GM23338 (cell line): ENCODE results near the gene CCDC40. TPM values are rescaled to one million over a fixed set of nuclear protein-coding genes. Genes with fewer than 3 reads are reported as not detected.

Source experiments
- ATAC-seq: fragments of 200-7000 bp; cut with Tn5 transposase; 3 replicates; pipeline ENCODE4 v1.9.1; 2020
- DNase-seq: peaks from one replicate; pipeline ENCODE4 v3.0.0-alpha.2; 2015; ENCODE audit warnings: low spot score
- H2AFZ ChIP-seq: fragments of 200-600 bp; sonication (generic); 2 replicates; pipeline ENCODE4 v1.8.0; 2016; ENCODE audit warnings: antibody characterized with exemption, mild to moderate bottlenecking, moderate library complexity
- H3F3A ChIP-seq: fragments of 200-600 bp; sonication (generic); replicated peaks from 2 replicates; pipeline ENCODE4 v1.8.0; 2017; ENCODE audit warnings: antibody characterized with exemption, mixed run types, low read depth
- H3K27ac ChIP-seq: fragments of 200-600 bp; sonication (generic); 2 replicates; pipeline ENCODE4 v1.6.1; 2016; ENCODE audit warnings: low read depth
- H3K27me3 ChIP-seq: fragments of 200-600 bp; sonication (generic); 2 replicates; pipeline ENCODE4 v1.8.0; 2016; ENCODE audit warnings: mild to moderate bottlenecking, mixed run types, moderate library complexity; ENCODE audit not compliant: insufficient read depth
- H3K36me3 ChIP-seq: fragments of 200-600 bp; sonication (generic); 2 replicates; pipeline ENCODE4 v1.8.0; 2016; ENCODE audit warnings: mild to moderate bottlenecking; ENCODE audit not compliant: insufficient read depth
- H3K4me1 ChIP-seq: fragments of 200-600 bp; sonication (generic); 2 replicates; pipeline ENCODE4 v1.8.0; 2016; ENCODE audit warnings: mild to moderate bottlenecking, moderate library complexity; ENCODE audit not compliant: insufficient read depth
- H3K4me2 ChIP-seq: fragments of 200-600 bp; sonication (generic); 2 replicates; pipeline ENCODE4 v1.7.1; 2017; ENCODE audit warnings: mixed run types
- H3K4me3 ChIP-seq: fragments of 200-600 bp; sonication (generic); 2 replicates; pipeline ENCODE4 v1.6.1; 2016; ENCODE audit warnings: mixed run types
- H3K79me2 ChIP-seq: fragments of 200-600 bp; sonication (generic); replicated peaks from 2 replicates; pipeline ENCODE4 v1.8.0; 2017; ENCODE audit warnings: mild to moderate bottlenecking; ENCODE audit not compliant: insufficient read depth
- H3K9me2 ChIP-seq: fragments of 200-600 bp; sonication (generic); 2 replicates; pipeline ENCODE4 v1.8.0; 2017; ENCODE audit not compliant: insufficient read depth
- H4K20me1 ChIP-seq: fragments of 200-600 bp; sonication (generic); replicated peaks from 2 replicates; pipeline ENCODE4 v1.8.0; 2017; ENCODE audit warnings: mild to moderate bottlenecking; ENCODE audit not compliant: insufficient read depth
- H3K27ac Mint-ChIP-seq: 2 replicates; pipeline ENCODE4 v1.8.0; 2020; ENCODE audit warnings: inconsistent platforms, mild to moderate bottlenecking, moderate library complexity, mixed read lengths
- H3K27me3 Mint-ChIP-seq: 3 replicates; pipeline ENCODE4 v1.8.0; 2022; ENCODE audit warnings: low read depth, mild to moderate bottlenecking, moderate library complexity, mixed read lengths, inconsistent platforms; ENCODE audit not compliant: insufficient read depth, poor library complexity
- H3K36me3 Mint-ChIP-seq: 3 replicates; pipeline ENCODE4 v1.8.0; 2021; ENCODE audit warnings: low read depth, mild to moderate bottlenecking, inconsistent platforms, moderate library complexity, mixed read lengths
- H3K4me1 Mint-ChIP-seq: 3 replicates; pipeline ENCODE4 v1.8.0; 2020; ENCODE audit warnings: mild to moderate bottlenecking, inconsistent platforms, mixed read lengths
- H3K4me3 Mint-ChIP-seq: 3 replicates; pipeline ENCODE4 v1.8.0; 2021; ENCODE audit warnings: moderate library complexity, mild to moderate bottlenecking, inconsistent platforms, mixed read lengths
- H3K9me3 Mint-ChIP-seq: 3 replicates; pipeline ENCODE4 v1.8.0; 2020; ENCODE audit warnings: moderate library complexity, mild to moderate bottlenecking, inconsistent platforms, mixed read lengths
- CREB1 ChIP-seq: fragments of 250-450 bp; sonication (Bioruptor Pico); IDR thresholded peaks from 2 replicates; pipeline ENCODE4 v1.5.0; 2020; ENCODE audit warnings: low read depth, mild to moderate bottlenecking, moderate library complexity
- CTCF ChIP-seq, 2 experiments: fragments of 200-600 bp in 1 of 2; sonication (generic) in 1 of 2; conservative IDR thresholded peaks; 2 replicates each; pipeline versions ENCODE4 v1.5.1 to v1.6.1; 2016 to 2017; ENCODE audit warnings: antibody characterized with exemption in 2 of 2, low read depth in 2 of 2, mild to moderate bottlenecking in 2 of 2, moderate library complexity in 1 of 2
- EZH2 ChIP-seq: fragments of 200-600 bp; sonication (generic); IDR thresholded peaks from one replicate; pipeline ENCODE4 v1.8.0; 2017; ENCODE audit warnings: antibody characterized with exemption, mild to moderate bottlenecking, low read depth; ENCODE audit not compliant: unreplicated experiment
- EZH2phosphoT487 ChIP-seq: fragments of 200-600 bp; sonication (generic); IDR thresholded peaks from one replicate; pipeline ENCODE4 v1.8.1; 2018; ENCODE audit warnings: antibody characterized with exemption; ENCODE audit not compliant: unreplicated experiment
- JUNB ChIP-seq: IDR thresholded peaks from one replicate; pipeline ENCODE4 v1.6.1; 2016; ENCODE audit warnings: antibody characterized with exemption; ENCODE audit not compliant: unreplicated experiment
- NANOG ChIP-seq: IDR thresholded peaks from 2 replicates; pipeline ENCODE4 v1.6.1; 2016; ENCODE audit warnings: antibody characterized with exemption, borderline replicate concordance
- POLR2AphosphoS5 ChIP-seq: IDR thresholded peaks from 2 replicates; pipeline ENCODE4 v1.6.1; 2016; ENCODE audit warnings: antibody characterized with exemption, low read depth
- REST ChIP-seq: IDR thresholded peaks from one replicate; pipeline ENCODE4 v1.6.1; 2018; ENCODE audit warnings: antibody characterized with exemption; ENCODE audit not compliant: unreplicated experiment
- STAT1 ChIP-seq: IDR thresholded peaks from one replicate; pipeline ENCODE4 v1.6.1; 2016; ENCODE audit warnings: antibody characterized with exemption; ENCODE audit not compliant: unreplicated experiment
- ZNF114 ChIP-seq: fragments of 250-450 bp; sonication (Bioruptor Pico); IDR thresholded peaks from 2 replicates; pipeline ENCODE4 v1.5.0; 2020; ENCODE audit warnings: mild to moderate bottlenecking, moderate library complexity
- ZNF331 ChIP-seq: fragments of 250-450 bp; sonication (Bioruptor Pico); IDR thresholded peaks from 2 replicates; pipeline ENCODE4 v1.5.0; 2020; ENCODE audit warnings: low read depth, mild to moderate bottlenecking, moderate library complexity
- polyA plus RNA-seq: library from polyadenylated mRNA; unstranded; fragments of >200 nt; fragmentation: Nextera tagmentation; extraction: Ambion mirVana; gene quantifications from 2 replicates; pipeline ENCODE4 v1.2.1, GENCODE V29; 2016
- total RNA-seq: library from RNA; depleted of rRNA; stranded (reverse); fragments of >200 nt; shearing (Covaris generic); gene quantifications from 2 replicates; pipeline ENCODE4 v1.2.3, GENCODE V29; 2014
- TF ChIP-seq, protein P1 (sequence below): IDR thresholded peaks from 2 replicates; pipeline ENCODE4 v1.6.1; 2016; ENCODE audit warnings: antibody characterized with exemption
- TF ChIP-seq, protein P2 (sequence below): fragments of 250-450 bp; sonication (Bioruptor Pico); IDR thresholded peaks from 2 replicates; pipeline ENCODE4 v1.5.0; 2020; ENCODE audit warnings: mild to moderate bottlenecking, moderate library complexity

The CCDC40 gene
- total and polyA plus RNA-seq, 2 experiments from 2014 or later: 7.6 to 8.1 TPM

- H3K4me3 ChIP-seq: no peak overlapping the region
- DNase-seq: no peak
- Mint-ChIP-seq H3K4me1 (peaks cover 7% of the 10 kb centered on the region), H3K36me3 (peaks cover 27% of the 10 kb centered on the region), H3K27ac (no peak overlapping the region), H3K4me3 (no peak overlapping the region), H3K9me3 (peaks cover 10% of the 10 kb centered on the region), H3K27me3 (peaks cover 11% of the 10 kb centered on the region)
- H3K27me3 ChIP-seq: no peaks in the 10 kb centered on the region
- no peak for TF ChIP-seq CREB1 (CRISPR knock-in tag)
- no peak for TF ChIP-seq ZNF331
- no peak for TF ChIP-seq STAT1
- no peak for TF ChIP-seq JUNB
- TF ChIP-seq EZH2phosphoT487: no peak
- no peak for TF ChIP-seq POLR2AphosphoS5
- TF ChIP-seq, protein P1, sequence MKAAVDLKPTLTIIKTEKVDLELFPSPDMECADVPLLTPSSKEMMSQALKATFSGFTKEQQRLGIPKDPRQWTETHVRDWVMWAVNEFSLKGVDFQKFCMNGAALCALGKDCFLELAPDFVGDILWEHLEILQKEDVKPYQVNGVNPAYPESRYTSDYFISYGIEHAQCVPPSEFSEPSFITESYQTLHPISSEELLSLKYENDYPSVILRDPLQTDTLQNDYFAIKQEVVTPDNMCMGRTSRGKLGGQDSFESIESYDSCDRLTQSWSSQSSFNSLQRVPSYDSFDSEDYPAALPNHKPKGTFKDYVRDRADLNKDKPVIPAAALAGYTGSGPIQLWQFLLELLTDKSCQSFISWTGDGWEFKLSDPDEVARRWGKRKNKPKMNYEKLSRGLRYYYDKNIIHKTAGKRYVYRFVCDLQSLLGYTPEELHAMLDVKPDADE: no peak
- no peak for TF ChIP-seq EZH2
- no peak for TF ChIP-seq REST
- TF ChIP-seq ZNF114: no peak
- no peak for TF ChIP-seq CTCF (conservative IDR thresholded peaks at IDR 0.05; ENCODE audit: low read depth in 2 of 2)
- TF ChIP-seq, protein P2, sequence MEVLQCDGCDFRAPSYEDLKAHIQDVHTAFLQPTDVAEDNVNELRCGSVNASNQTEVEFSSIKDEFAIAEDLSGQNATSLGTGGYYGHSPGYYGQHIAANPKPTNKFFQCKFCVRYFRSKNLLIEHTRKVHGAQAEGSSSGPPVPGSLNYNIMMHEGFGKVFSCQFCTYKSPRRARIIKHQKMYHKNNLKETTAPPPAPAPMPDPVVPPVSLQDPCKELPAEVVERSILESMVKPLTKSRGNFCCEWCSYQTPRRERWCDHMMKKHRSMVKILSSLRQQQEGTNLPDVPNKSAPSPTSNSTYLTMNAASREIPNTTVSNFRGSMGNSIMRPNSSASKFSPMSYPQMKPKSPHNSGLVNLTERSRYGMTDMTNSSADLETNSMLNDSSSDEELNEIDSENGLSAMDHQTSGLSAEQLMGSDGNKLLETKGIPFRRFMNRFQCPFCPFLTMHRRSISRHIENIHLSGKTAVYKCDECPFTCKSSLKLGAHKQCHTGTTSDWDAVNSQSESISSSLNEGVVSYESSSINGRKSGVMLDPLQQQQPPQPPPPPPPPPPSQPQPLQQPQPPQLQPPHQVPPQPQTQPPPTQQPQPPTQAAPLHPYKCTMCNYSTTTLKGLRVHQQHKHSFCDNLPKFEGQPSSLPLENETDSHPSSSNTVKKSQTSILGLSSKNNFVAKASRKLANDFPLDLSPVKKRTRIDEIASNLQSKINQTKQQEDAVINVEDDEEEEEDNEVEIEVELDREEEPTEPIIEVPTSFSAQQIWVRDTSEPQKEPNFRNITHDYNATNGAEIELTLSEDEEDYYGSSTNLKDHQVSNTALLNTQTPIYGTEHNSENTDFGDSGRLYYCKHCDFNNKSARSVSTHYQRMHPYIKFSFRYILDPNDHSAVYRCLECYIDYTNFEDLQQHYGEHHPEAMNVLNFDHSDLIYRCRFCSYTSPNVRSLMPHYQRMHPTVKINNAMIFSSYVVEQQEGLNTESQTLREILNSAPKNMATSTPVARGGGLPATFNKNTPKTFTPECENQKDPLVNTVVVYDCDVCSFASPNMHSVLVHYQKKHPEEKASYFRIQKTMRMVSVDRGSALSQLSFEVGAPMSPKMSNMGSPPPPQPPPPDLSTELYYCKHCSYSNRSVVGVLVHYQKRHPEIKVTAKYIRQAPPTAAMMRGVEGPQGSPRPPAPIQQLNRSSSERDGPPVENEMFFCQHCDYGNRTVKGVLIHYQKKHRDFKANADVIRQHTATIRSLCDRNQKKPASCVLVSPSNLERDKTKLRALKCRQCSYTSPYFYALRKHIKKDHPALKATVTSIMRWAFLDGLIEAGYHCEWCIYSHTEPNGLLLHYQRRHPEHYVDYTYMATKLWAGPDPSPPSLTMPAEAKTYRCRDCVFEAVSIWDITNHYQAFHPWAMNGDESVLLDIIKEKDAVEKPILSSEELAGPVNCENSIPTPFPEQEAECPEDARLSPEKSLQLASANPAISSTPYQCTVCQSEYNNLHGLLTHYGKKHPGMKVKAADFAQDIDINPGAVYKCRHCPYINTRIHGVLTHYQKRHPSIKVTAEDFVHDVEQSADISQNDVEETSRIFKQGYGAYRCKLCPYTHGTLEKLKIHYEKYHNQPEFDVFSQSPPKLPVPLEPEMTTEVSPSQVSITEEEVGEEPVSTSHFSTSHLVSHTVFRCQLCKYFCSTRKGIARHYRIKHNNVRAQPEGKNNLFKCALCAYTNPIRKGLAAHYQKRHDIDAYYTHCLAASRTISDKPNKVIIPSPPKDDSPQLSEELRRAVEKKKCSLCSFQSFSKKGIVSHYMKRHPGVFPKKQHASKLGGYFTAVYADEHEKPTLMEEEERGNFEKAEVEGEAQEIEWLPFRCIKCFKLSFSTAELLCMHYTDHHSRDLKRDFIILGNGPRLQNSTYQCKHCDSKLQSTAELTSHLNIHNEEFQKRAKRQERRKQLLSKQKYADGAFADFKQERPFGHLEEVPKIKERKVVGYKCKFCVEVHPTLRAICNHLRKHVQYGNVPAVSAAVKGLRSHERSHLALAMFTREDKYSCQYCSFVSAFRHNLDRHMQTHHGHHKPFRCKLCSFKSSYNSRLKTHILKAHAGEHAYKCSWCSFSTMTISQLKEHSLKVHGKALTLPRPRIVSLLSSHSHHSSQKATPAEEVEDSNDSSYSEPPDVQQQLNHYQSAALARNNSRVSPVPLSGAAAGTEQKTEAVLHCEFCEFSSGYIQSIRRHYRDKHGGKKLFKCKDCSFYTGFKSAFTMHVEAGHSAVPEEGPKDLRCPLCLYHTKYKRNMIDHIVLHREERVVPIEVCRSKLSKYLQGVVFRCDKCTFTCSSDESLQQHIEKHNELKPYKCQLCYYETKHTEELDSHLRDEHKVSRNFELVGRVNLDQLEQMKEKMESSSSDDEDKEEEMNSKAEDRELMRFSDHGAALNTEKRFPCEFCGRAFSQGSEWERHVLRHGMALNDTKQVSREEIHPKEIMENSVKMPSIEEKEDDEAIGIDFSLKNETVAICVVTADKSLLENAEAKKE (CRISPR knock-in tag): no peak
- TF ChIP-seq NANOG: no peak
- H3K4me1 ChIP-seq: no peaks in the 10 kb centered on the region; the same call in 1 of the 2 replicates
- H3K9me2 ChIP-seq: no peaks in the 10 kb centered on the region
- peaks cover 4% of the 10 kb centered on the region; the same call in 1 of the 2 replicates for H3K36me3 ChIP-seq
- H3K27ac ChIP-seq: no peak overlapping the region
- H3K79me2 ChIP-seq: peaks cover 34% of the 10 kb centered on the region
- H3F3A ChIP-seq: peaks cover 5% of the 10 kb centered on the region; the same call in 1 of the 2 replicates
- no peak overlapping the region for H2AFZ ChIP-seq
- peaks cover 16% of the 10 kb centered on the region for H4K20me1 ChIP-seq
- ATAC-seq: no peak
- no peak overlapping the region for H3K4me2 ChIP-seq
Observed at GRCh38 chr17:80011989-80012555, 24.4 kb upstream of the CCDC40 start.
